ENCODE measurements around the gene OSBP2.

The OSBP2 gene

GRCh38 chr22:30721741-30722140 is 27.1 kb downstream of the OSBP2 start:
- Histone ChIP-seq H3K9me3 (ENCODE audit: insufficient read depth, low read depth, low read length) (no peaks in the 10 kb centered on the region), H3K23ac (ENCODE audit: low read length) (no peak overlapping the region), H3K79me1 (ENCODE audit: low read length) (no peaks in the 10 kb centered on the region), H3K9ac (ENCODE audit: low read length) (no peak overlapping the region), H3K36me3 (ENCODE audit: control insufficient read depth in 1 of 2, insufficient read depth in 2 of 2, low read length in 2 of 2) (no peaks in the 10 kb centered on the region), H2AK5ac (ENCODE audit: low read length) (no peak overlapping the region), H2BK12ac (ENCODE audit: low read length) (no peak overlapping the region), H2AFZ (ENCODE audit: insufficient read depth, low read length, poor library complexity) (no peak overlapping the region), H3K4me2 (ENCODE audit: low read length) (no peak overlapping the region), H3K27ac (ENCODE audit: low read depth, low read length) (no peak overlapping the region), H3K18ac (ENCODE audit: low read length) (no peak overlapping the region), H2BK120ac (ENCODE audit: insufficient read depth, low read length, poor library complexity) (no peak overlapping the region), H3K4ac (ENCODE audit: low read depth, low read length) (no peak overlapping the region), H3K14ac (ENCODE audit: low read length) (no peak overlapping the region), H4K8ac (ENCODE audit: low read depth, low read length) (no peak overlapping the region), H3K79me2 (ENCODE audit: control insufficient read depth, insufficient read depth, low read length, poor library complexity) (no peaks in the 10 kb centered on the region), H3K4me3 (ENCODE audit: low read depth, low read length) (no peak overlapping the region), H4K91ac (ENCODE audit: low read depth, low read length) (no peak overlapping the region), H3K27me3 (ENCODE audit: insufficient read depth, low read length) (no peaks in the 10 kb centered on the region), H3K4me1 (ENCODE audit: control insufficient read depth in 1 of 2, insufficient read depth in 2 of 2, low read length in 2 of 2) (no peaks in the 10 kb centered on the region), H2BK5ac (ENCODE audit: low read depth, low read length, poor library complexity) (no peak overlapping the region), H4K12ac (ENCODE audit: low read depth, low read length) (no peak overlapping the region)
- WGBS (ENCODE audit: extremely low coverage, insufficient coverage, insufficient read length), result no CpG with 5 or more reads among the region's 4 CpGs
- no peak for DNase-seq

DNA sequence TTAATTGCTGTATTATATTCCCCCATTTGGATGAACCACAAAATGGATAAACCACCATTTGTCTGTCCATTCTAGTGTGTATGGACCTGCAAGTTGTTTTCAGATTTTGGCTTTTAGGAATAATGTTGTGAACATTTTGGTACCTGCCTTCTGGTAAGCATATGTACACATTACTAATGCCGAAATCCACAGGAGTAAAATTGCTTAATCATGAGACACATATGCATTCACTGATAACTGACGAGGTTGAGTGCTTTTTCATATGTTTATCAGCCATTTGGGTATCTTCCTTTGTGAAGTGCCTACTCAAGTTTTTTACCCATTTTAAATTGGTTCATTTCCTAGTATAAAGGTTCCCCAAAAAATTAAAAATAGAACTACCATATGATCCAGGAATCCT is 34.2 kb downstream of the OSBP2 start:
- no peak overlapping the region for H3K23ac ChIP-seq (ENCODE audit: low read length)
- no peaks in the 10 kb centered on the region for H3K4me1 ChIP-seq (ENCODE audit: control insufficient read depth in 1 of 2, insufficient read depth in 2 of 2, low read length in 2 of 2)
- H2BK5ac ChIP-seq (ENCODE audit: low read depth, low read length, poor library complexity), result no peak overlapping the region

GRCh38 chr22:30731658-30732057 is 37.0 kb downstream of the OSBP2 start:
- Histone ChIP-seq H4K8ac (ENCODE audit: low read depth, low read length) (no peak overlapping the region), H3K23ac (ENCODE audit: low read length) (no peak overlapping the region), H3K4me1 (ENCODE audit: control insufficient read depth in 1 of 2, insufficient read depth in 2 of 2, low read length in 2 of 2) (no peaks in the 10 kb centered on the region), H2BK5ac (ENCODE audit: low read depth, low read length, poor library complexity) (no peak overlapping the region), H3K36me3 (ENCODE audit: control insufficient read depth in 1 of 2, insufficient read depth in 2 of 2, low read length in 2 of 2) (no peaks in the 10 kb centered on the region), H3K9me3 (ENCODE audit: insufficient read depth, low read depth, low read length) (no peaks in the 10 kb centered on the region), H3K79me2 (ENCODE audit: control insufficient read depth, insufficient read depth, low read length, poor library complexity) (no peaks in the 10 kb centered on the region), H2BK12ac (ENCODE audit: low read length) (no peak overlapping the region), H2AK5ac (ENCODE audit: low read length) (no peak overlapping the region), H3K4me2 (ENCODE audit: low read length) (no peak overlapping the region), H3K4me3 (ENCODE audit: low read depth, low read length) (no peak overlapping the region), H2AFZ (ENCODE audit: insufficient read depth, low read length, poor library complexity) (no peak overlapping the region), H3K27me3 (ENCODE audit: insufficient read depth, low read length) (no peaks in the 10 kb centered on the region), H3K27ac (ENCODE audit: low read depth, low read length) (no peak overlapping the region), H3K14ac (ENCODE audit: low read length) (no peak overlapping the region), H4K12ac (ENCODE audit: low read depth, low read length) (no peak overlapping the region), H3K9ac (ENCODE audit: low read length) (no peak overlapping the region), H2BK120ac (ENCODE audit: insufficient read depth, low read length, poor library complexity) (no peak overlapping the region), H3K79me1 (ENCODE audit: low read length) (no peaks in the 10 kb centered on the region), H3K4ac (ENCODE audit: low read depth, low read length) (no peak overlapping the region), H4K91ac (ENCODE audit: low read depth, low read length) (no peak overlapping the region), H3K18ac (ENCODE audit: low read length) (no peak overlapping the region)
- DNase-seq, result no peak
- no CpG with 5 or more reads among the region's 6 CpGs for WGBS (ENCODE audit: extremely low coverage, insufficient coverage, insufficient read length)

More for the DNA sequence above, 34.2 kb downstream of the OSBP2 start:
- no peak overlapping the region for H3K18ac ChIP-seq (ENCODE audit: low read length)
- H2AFZ ChIP-seq (ENCODE audit: insufficient read depth, low read length, poor library complexity), result no peak overlapping the region
- no peaks in the 10 kb centered on the region for H3K36me3 ChIP-seq (ENCODE audit: control insufficient read depth in 1 of 2, insufficient read depth in 2 of 2, low read length in 2 of 2)
- H3K9me3 ChIP-seq (ENCODE audit: insufficient read depth, low read depth, low read length), result no peaks in the 10 kb centered on the region
- H3K27me3 ChIP-seq (ENCODE audit: insufficient read depth, low read length), result no peaks in the 10 kb centered on the region
- no peak overlapping the region for H3K14ac ChIP-seq (ENCODE audit: low read length)
- no peak overlapping the region for H4K8ac ChIP-seq (ENCODE audit: low read depth, low read length)
- H3K79me1 ChIP-seq (ENCODE audit: low read length), result no peaks in the 10 kb centered on the region
- H2BK120ac ChIP-seq (ENCODE audit: insufficient read depth, low read length, poor library complexity), result no peak overlapping the region
- no peak for DNase-seq
- no peak overlapping the region for H2BK12ac ChIP-seq (ENCODE audit: low read length)
- H4K12ac ChIP-seq (ENCODE audit: low read depth, low read length), result no peak overlapping the region
- no CpG with 5 or more reads among the region's 2 CpGs for WGBS (ENCODE audit: extremely low coverage, insufficient coverage, insufficient read length)
- H3K79me2 ChIP-seq (ENCODE audit: control insufficient read depth, insufficient read depth, low read length, poor library complexity), result no peaks in the 10 kb centered on the region
- H3K27ac ChIP-seq (ENCODE audit: low read depth, low read length), result no peak overlapping the region
- H4K91ac ChIP-seq (ENCODE audit: low read depth, low read length), result no peak overlapping the region
- no peak overlapping the region for H2AK5ac ChIP-seq (ENCODE audit: low read length)
- no peak overlapping the region for H3K9ac ChIP-seq (ENCODE audit: low read length)
- H3K4ac ChIP-seq (ENCODE audit: low read depth, low read length), result no peak overlapping the region
- no peak overlapping the region for H3K4me3 ChIP-seq (ENCODE audit: low read depth, low read length)
- H3K4me2 ChIP-seq (ENCODE audit: low read length), result no peak overlapping the region

- Histone ChIP-seq H3K27me3 (ENCODE audit: insufficient read depth, low read length) (no peaks in the 10 kb centered on the region), H4K12ac (ENCODE audit: low read depth, low read length) (no peak overlapping the region), H3K9me3 (ENCODE audit: insufficient read depth, low read depth, low read length) (no peaks in the 10 kb centered on the region), H4K8ac (ENCODE audit: low read depth, low read length) (no peak overlapping the region), H3K4me2 (ENCODE audit: low read length) (no peak overlapping the region), H2BK120ac (ENCODE audit: insufficient read depth, low read length, poor library complexity) (no peak overlapping the region), H3K14ac (ENCODE audit: low read length) (no peak overlapping the region), H2AK5ac (ENCODE audit: low read length) (no peak overlapping the region), H3K18ac (ENCODE audit: low read length) (no peak overlapping the region), H3K9ac (ENCODE audit: low read length) (no peak overlapping the region), H3K23ac (ENCODE audit: low read length) (no peak overlapping the region), H3K27ac (ENCODE audit: low read depth, low read length) (no peak overlapping the region), H2AFZ (ENCODE audit: insufficient read depth, low read length, poor library complexity) (no peak overlapping the region), H2BK5ac (ENCODE audit: low read depth, low read length, poor library complexity) (no peak overlapping the region), H4K91ac (ENCODE audit: low read depth, low read length) (no peak overlapping the region), H3K4me1 (ENCODE audit: control insufficient read depth in 1 of 2, insufficient read depth in 2 of 2, low read length in 2 of 2) (no peaks in the 10 kb centered on the region), H3K36me3 (ENCODE audit: control insufficient read depth in 1 of 2, insufficient read depth in 2 of 2, low read length in 2 of 2) (no peaks in the 10 kb centered on the region), H3K79me2 (ENCODE audit: control insufficient read depth, insufficient read depth, low read length, poor library complexity) (no peaks in the 10 kb centered on the region), H3K4me3 (ENCODE audit: low read depth, low read length) (no peak overlapping the region), H2BK12ac (ENCODE audit: low read length) (no peak overlapping the region), H3K4ac (ENCODE audit: low read depth, low read length) (no peak overlapping the region), H3K79me1 (ENCODE audit: low read length) (no peaks in the 10 kb centered on the region)
- DNase-seq, result no peak
- no CpG with 5 or more reads among the region's 5 CpGs for WGBS (ENCODE audit: extremely low coverage, insufficient coverage, insufficient read length)
Measured at GRCh38 chr22:30732426-30732825, 37.8 kb downstream of the OSBP2 start.
